ENCODE measurements around the gene NOL9. TPM values are rescaled to one million over a fixed set of nuclear protein-coding genes. Genes with fewer than 3 reads are reported as not detected.
A peak's percentile ranks its signal among the peaks of the same experiment; 100 is the strongest.

The NOL9 gene
- total and polyA plus RNA-seq, 2 of the 13 experiments (the other 11 are each of a cell fraction or from before 2014, with no cell fraction given), result 18.0 to 24.7 TPM

DNA sequence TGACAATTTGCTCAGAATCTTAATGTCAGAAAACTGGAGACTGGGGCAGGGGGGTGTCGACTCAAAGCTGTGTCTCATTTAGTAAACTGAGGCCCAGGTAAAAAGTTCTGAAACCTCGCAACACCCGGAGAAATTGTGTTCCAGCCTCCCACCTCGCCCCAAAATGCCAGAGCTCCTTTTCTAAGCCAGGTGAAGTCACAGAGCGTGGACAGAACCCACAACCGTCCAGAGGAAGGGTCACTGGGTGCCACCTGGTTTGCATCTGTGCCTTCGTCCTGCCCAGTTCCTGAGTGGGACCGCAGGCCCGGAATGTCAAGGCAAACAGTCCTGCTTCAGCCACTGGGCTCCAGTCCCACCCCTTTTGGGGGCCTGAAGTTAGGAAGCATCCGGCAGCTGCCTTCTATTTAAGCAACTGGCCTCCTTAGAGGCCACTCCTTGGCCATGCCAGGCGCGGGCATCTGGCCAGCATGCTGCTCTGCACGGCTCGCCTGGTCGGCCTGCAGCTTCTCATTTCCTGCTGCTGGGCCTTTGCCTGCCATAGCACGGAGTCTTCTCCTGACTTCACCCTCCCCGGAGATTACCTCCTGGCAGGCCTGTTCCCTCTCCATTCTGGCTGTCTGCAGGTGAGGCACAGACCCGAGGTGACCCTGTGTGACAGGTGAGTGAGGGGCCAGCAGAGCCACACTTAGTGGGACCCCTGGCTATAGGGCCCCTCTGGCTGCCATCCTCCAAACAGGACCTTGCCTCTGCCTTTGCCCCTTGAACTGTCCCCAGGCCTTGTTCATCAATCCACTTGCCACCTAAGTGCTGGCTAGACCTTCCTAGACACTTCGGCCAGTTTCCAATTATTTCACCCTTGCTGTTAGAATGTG, 830 bp upstream of the NOL9 start, which contains the start of gene TAS1R1 (continued):
- TF ChIP-seq TIGD3 (CRISPR knock-in tag; IDR thresholded peaks at IDR 0.05; ENCODE audit: borderline replicate concordance) (no peak), NFYB (CRISPR knock-in tag; IDR thresholded peaks at IDR 0.05) (no peak), CSRNP2 (CRISPR knock-in tag; conservative IDR thresholded peaks at IDR 0.05; ENCODE audit: low read depth) (no peak), GABPB1 (CRISPR knock-in tag; IDR thresholded peaks at IDR 0.05) (peak; percentile 31; the same call in 1 of the 2 replicates), SP5 (CRISPR knock-in tag; IDR thresholded peaks at IDR 0.05; ENCODE audit: borderline replicate concordance, low read depth) (0 out of 2 replicates have a peak, but pooled peaks have one; percentile 15), IRF1 (CRISPR knock-in tag; IDR thresholded peaks at IDR 0.05; ENCODE audit: low read depth) (no peak), ZNF777 (CRISPR knock-in tag; IDR thresholded peaks at IDR 0.05) (no peak), ZNF431 (CRISPR knock-in tag; IDR thresholded peaks at IDR 0.05; ENCODE audit: borderline replicate concordance, low read depth) (no peak), POGZ (CRISPR knock-in tag; IDR thresholded peaks at IDR 0.05) (no peak), ZBTB1 (CRISPR knock-in tag; IDR thresholded peaks at IDR 0.05; ENCODE audit: borderline replicate concordance) (no peak), PPARG (CRISPR knock-in tag; conservative IDR thresholded peaks at IDR 0.05) (no peak), SOX13 (IDR thresholded peaks at IDR 0.05) (no peak), SOX13 (CRISPR knock-in tag; conservative IDR thresholded peaks at IDR 0.05 in 1 of 2, IDR thresholded peaks at IDR 0.05 in 1 of 2) (no peak), ZNF513 (CRISPR knock-in tag; conservative IDR thresholded peaks at IDR 0.05) (no peak), AHR (CRISPR knock-in tag; IDR thresholded peaks at IDR 0.05) (peak; percentile 43; the same call in 1 of the 2 replicates), HOXA3 (CRISPR knock-in tag; IDR thresholded peaks at IDR 0.05) (no peak; the same call in 1 of the 2 replicates), ZFY (CRISPR knock-in tag; IDR thresholded peaks at IDR 0.05) (peak; percentile 35), ZNF430 (CRISPR knock-in tag; IDR thresholded peaks at IDR 0.05) (peak; percentile 52; the same call in 1 of the 2 replicates), GATA4 (IDR thresholded peaks at IDR 0.05; ENCODE audit: borderline replicate concordance, low read depth) (no peak), ZNF549 (CRISPR knock-in tag; IDR thresholded peaks at IDR 0.05) (no peak)
- TF ChIP-seq, protein P1, sequence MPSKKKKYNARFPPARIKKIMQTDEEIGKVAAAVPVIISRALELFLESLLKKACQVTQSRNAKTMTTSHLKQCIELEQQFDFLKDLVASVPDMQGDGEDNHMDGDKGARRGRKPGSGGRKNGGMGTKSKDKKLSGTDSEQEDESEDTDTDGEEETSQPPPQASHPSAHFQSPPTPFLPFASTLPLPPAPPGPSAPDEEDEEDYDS (CRISPR knock-in tag; IDR thresholded peaks at IDR 0.05), result 0 out of 2 replicates have a peak, but pooled peaks have one; percentile 18
